HG03442 (cell line): ENCODE results near the gene GPN3.
"Not testable (repeated sequence)": the region's sequence is repeated elsewhere in the genome, so short reads cannot be mapped to it uniquely, and the experiment has no call there.

ENCODE experiments used
- ATAC-seq: cut with Tn5 transposase; IDR thresholded peaks from one replicate; pipeline ENCODE4 v1.9.1; 2021; ENCODE audit warnings: mild to moderate bottlenecking, moderate library complexity; ENCODE audit not compliant: unreplicated experiment

GPN3 gene

DNA sequence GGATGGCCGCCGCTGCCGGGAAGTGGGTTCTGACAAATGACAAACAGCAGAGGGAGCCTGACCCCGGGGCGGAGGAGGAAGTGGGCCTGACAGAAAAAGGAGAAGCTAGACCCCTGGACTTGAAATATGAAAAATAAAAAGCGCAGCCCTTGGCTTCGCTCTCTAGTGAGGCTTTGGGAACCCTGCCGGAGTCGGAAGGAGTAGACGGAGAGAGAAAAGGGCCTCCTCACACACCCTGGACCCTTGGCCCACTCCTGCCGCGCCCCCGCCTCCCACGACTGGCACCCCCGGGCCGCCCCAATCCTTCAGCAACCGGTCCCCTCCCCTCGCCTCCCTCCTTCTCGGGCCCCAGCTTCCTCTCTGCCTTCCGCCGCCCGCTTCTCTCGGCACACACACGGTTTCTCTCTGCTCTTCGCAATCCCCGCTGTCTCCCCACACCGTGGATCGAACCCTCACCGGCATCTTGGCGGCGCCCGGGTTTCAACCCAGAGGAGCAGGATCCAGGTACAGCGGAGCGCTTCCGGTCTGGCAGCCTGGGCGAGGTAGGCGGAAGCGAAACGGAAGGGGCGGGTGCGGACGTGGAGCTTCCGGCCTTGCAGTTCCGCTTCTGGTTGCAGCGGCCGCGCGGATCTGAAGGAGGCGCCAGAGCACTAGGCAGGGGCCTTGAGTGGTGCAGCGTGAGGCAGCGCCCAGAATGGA lies 18.1 kb downstream of the GPN3 start, which contains the start of gene ARPC3:
ARPC3 (minus strand) TSS at position 539 of the 699 bp plus-strand sequence; CDS start at position 462, 77 bp downstream.
- peak; percentile 88 for ATAC-seq

DNA sequence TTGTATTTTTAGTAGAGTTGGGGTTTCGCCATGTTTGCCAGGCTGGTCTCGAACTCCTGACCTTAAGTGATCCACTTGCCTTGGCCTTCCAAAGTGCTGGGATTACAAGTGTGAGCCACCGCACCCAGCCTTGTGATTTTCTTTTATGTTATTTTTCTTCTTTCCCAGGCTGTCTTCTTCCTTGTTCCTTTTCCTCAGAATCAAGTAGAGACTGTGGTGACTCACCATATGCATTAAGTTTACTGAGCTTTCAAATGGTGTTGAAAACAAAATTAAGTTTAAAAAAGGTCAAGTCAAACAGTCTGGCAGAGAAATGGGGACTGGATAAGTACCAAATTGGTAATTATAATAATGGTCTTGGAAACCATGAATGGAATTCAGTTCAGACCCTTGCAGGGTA lies 23.6 kb downstream of the GPN3 start:
- no peak for ATAC-seq

DNA sequence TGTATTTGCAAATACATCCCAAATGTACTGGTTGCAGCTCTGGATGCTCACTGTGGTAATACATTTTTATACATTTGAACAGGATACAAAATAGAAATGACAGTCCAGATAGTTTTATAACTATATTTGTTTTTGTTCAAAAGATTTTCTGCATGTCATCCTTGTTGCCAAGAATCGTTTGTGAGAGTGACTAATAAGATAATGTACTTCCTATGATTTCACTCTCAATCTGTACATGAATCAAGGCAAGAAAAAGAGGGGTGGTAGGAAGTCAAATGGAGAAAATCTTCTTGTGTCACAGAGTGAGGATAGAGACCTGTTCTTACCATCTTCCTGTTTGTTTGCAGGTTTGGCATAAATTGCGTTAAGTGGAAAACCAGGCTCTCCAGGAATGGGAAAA lies 31.8 kb downstream of the GPN3 start:
- no peak for ATAC-seq

DNA sequence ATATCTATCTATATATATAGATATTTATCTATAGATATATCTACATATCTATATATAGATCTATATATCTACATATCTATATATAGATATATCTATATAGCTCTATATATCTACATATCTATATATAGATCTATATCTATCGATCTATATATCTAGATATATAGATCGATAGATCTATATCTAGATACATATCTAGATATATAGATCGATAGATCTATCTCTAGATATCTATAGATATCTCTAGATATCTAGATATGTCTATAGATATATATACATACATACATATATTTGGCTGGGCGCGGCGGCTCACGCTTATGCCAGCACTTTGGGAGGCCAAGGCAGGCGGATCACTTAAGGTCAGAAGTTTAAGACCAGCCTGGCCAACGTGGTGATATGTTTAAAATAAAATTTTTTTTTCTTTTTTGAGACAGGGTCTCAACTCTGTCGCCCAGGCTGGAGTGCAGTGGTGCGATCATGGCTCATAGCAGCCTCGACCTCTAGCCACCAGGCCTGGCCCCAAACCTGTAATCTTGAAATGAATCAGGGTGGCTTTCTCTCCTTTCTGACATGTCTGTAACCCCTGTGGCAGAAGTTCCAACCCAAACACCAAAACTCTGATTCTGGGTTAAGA lies 36.0 kb downstream of the GPN3 start:
- ATAC-seq = peak; percentile 21

DNA sequence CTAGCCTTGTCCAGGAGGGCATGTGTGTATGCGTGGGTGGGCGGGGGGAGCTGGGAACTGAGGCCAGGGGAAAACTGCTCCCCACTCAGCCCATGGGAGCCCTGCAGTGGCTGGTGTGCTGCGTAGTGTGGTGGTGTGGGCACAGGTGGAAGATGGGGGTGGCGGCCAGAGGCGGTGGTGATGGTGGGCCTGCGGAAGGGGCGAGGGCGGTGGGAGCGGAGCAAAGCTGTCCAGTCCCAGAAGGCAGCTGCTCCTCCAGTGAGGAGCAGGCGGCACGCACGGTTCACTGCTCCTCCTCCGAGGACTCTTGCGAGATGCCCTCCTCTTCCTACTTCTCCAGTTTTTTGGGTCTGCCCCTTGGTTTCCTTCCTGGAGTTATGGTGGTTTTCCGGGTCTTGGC lies 38.4 kb downstream of the GPN3 start:
- not testable (repeated sequence) for ATAC-seq

DNA sequence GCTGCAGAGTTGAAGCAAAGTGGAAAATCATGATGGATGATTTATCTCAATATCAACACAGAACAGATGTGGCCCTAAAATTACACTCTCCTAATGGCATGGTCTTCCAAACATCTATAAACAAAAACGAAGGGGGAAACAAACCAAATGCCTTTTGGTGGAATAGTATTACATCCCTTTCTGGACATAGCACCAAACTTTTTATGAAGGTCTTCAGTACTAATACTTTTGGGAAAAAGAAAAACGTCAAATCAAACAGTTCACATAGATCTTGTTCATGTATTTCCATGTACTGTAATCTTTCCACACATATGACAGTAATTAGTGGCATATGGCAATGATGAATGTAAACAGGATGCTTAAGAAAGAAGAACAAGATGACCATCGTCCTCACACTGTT lies 41.7 kb downstream of the GPN3 start:
- no peak for ATAC-seq

DNA sequence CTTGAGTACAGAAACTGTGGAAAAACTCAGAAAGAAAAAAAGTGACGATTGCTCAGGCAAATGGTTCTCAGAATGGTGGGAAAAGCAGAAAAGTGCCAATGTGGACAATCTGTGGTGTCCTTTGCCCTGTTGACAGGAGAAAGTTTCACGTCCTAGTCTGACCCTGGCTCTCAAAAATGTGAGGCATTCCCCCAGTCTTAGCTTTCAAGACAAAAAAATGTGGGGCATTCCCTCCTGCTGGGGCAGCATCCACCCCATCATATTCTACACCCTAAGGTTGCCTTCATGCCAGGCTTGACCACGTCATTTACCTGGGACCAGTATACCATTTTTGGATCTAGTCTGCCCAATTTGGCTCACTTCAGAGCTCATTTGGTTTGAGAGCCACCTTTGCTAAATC lies 43.8 kb downstream of the GPN3 start:
- no peak for ATAC-seq

DNA sequence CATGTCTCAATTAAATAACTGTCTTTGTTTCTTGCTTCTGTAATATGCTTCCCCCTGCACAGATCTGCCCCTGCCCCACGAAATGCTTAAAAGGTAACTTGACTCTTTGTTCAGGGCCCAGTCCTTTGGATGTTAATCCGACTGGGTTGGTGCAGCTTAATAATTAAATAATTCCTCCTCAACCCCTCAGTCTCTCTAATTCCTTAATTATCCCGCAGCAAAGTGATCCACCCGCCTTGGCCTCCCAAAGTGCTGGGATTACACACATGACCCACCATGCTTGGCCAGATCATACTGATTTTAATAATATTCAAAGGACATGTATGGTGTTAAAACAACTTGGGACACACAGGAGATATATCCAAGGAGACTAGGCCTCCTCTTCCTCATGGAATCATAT lies 46.4 kb downstream of the GPN3 start:
- no peak for ATAC-seq

DNA sequence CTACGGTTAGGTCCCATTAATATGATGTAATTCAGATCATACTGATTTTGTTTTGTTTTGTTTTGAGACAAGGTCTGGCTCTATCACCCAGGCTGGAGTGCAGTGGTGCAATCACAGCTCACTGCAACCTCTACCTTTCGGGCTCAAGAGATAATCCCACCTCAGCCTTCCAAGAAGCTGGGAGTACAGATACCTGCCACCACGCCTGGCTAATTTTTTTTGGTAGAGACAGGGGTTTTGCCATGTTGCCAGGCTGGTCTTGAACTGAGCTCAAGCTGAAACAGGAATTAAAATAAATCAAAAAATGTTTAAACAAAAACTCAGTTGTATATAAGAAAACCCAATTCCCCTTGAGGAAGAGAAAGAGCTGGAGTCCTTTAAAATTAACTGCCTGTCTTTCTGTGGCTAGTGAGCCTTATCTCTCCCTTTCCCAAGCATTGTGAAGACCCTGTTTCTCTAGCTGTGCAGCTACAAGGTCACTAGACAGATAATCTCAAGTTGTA lies 46.8 kb downstream of the GPN3 start:
- ATAC-seq = no peak

DNA sequence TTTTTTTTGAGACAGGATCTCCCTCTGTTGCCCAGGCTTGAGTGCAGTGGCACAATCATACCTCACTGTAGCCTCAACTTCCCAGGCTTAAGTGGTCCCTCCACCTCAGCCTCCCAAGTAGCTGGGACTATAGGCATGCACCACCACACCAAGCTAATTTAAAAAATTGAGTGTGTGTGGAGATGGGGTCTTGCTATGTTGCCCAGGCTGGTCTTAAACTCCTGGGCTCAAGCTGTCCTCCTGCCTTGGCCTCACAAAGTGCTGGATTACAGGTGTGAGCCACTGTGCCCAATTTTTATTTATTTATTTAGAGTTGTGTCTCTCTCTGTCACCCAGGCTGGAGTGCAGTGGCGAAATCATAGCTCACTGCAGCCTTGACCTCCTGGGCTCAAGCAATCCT lies 47.4 kb downstream of the GPN3 start:
- ATAC-seq = not testable (repeated sequence)

DNA sequence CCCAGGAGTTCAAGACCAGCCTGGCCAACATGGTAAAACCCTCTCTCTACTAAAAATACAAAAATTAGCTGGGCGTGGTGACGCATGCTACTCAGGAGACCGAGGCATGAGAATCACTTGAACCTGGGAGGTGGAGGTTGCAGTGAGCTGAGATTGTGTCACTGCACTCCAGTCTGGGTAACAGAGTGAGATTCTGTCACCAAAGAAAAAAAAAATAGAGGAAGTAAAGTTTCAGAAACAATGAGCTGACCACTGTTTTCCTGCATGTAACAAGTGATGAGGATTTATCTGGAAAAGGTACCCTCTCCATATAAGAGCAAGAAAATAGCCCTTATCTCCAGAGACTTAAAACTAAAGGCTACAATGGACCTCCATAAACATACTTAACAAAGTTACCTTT lies 50.9 kb downstream of the GPN3 start:
- not testable (repeated sequence) for ATAC-seq

DNA sequence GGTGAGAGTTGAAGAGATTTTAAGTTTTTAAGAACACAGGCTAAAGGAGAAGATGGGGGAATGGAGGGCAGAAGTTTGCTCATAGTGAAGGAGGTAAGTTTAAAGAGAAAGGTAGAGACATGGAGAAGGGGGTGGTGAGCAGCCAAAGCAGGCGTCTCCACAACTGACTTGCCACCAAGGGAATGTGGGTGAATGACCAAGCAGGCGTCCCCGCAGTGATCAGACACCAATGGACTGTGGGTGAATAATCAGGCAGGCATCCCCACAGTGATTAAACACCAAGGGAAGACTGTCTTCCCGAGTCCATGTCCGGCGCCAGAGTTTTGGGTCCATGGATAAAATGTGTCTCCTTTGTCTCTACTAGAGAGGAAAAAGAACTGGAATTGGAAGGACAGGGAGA lies 58.0 kb downstream of the GPN3 start:
- not testable (repeated sequence) for ATAC-seq

DNA sequence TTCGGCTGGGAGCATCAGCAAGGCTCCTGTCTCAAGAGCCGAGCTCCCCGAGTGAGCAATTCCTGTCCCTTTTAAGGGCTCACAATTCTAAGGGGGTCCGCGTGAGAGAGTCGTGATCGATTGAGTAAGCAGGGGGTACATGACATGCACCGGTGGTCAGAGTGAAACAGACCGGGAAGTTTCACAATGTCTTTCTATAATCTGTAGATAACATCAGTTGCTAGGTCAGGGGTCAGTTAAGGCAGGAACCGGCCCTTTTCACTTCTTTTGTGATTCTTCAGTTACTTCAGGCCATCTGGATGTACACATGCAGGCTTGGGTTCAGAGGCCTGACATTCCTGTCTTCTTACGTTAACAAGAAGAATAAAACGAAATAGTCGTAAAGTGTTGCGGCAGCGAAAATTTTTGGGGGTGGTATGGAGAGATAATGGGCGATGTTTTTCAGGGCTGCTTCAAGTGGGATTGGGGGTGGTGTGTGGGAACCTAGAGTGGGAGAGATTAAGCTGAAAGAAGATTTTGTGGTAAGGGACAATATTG lies 62.9 kb downstream of the GPN3 start:
- not testable (repeated sequence) for ATAC-seq

DNA sequence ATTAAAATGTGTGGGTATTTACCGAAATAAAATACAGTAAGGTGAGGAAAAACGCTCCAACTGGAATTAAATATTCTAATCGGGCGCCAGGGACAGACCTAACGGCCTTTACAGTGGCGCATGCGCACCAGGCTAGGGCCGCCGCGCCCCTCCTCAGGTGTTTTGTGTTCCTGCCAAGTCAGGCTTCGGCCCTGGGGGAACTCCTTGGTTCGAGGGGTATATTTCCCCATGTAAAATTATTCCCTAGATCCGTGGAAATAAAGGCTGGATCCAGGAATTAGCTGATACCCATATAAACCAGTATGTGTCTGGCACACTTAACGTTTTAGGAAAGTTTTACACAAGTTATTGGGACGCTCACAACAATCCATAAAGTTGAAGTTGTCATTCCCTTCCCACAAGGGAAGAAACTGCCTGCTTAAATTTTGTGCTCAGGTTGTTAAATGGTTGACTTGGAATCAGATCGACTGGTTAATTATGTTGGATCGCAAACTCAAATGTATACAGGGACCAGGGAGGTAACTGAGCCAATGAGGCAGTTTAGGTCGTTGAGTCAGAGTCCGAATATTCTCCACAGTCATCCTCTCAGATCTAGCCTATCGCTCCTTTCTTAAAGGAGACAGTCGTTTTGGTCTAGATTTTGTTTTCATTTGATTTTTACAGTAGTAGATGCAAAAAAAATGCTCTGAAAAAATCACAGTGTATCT lies 63.9 kb downstream of the GPN3 start:
- ATAC-seq = no peak

DNA sequence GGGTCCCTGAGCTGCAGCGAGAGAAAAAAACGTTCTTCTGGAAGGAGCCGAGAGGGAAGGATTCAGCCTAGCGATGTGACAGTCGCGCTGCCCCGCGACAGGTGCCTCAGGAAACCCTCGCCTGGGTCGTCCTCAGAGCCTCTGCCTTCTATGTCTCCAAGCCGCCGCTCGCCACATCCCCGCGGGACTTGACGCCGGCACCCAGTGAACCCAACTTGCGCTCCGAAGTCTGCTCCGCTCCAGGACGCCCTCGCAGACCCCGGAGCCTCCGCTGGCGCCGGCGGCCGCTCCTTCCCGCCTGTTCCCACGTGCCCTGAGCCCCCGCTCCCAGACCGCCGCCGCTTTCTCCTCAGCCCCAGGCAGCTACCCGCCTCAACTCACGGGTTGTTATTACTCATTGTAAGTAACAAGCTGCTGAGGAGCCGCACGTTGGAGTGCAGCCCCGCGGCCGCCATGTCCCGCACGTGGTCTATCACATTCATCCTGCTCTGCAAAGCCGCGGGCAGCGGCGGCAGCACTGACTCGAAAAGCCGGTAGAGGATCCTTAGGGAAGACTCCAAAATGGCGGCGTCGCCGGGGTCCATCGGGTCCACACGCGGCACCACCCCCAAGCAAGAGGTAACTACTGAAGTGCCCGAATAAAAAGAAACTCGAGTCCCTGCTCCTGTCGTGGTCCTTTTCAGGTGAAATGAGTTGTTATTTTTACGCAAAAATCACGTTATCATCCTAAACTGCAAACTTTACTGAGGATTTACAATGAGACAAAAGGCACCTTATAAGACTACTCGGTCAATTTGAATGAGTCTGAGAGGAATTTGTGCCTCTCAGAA lies 64.7 kb downstream of the GPN3 start, which contains the start of gene ANAPC7:
ANAPC7 (minus strand) TSS at position 563 of the 830 bp plus-strand sequence; CDS start at position 482, 81 bp downstream.
- ATAC-seq = peak; percentile 62
